ENCODE data around the gene C1orf21. TPM values are rescaled to one million over a fixed set of nuclear protein-coding genes. Genes with fewer than 3 reads are reported as not detected.

The C1orf21 gene
- total RNA-seq, 1 donor from 2014 or later, result 3.3 TPM

DNA sequence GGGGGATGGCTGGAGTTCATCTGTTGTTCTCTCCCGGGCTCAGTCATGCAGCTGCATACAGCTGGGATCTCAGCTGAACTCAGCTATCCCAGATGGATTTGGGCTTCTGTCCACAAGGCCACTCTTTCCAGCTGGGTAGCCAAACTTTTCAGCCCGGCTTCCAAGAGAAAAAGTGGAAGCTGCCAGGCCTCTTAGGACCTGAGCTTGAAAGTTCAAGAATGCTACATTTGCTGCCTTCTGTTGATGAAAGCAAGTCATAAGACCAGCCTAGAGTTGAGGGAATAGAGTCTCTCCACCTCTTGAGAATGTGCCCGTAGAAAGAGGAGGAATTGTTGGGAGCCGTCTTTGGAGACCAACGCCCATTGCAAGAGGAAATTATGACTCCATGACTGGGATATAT lies 95.3 kb downstream of the C1orf21 start:
- intact Hi-C loops (cut with micrococcal nuclease), result no loop called here

DNA sequence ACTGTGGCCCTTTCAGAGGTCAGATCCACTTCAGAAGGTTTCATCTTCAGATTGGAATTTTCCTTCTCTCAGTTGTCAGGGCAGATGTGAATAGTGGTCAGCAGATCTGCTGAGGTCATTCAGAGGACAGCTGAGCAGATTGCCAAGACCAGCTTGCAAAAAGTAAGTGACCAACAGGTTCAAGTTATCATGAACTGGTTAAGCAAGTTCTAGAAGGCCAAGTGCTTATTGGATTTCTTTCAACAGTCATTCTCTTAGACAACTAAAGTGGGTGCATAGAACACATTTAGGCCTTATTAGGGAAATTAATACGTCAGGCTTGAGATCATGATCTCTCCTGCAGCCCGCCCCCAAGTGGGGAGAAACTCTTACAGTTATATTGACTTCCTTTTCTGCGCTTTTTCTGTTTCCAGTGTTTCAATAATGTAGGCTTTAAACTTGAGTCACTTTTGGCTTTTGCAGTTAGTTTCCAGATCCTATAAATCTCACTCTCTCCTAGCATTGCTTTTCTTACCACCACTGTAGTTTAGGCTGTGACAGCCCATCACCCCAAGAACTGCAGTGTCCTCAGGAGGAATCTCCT lies 96.4 kb downstream of the C1orf21 start:
- intact Hi-C loops (cut with micrococcal nuclease), result no loop called here

DNA sequence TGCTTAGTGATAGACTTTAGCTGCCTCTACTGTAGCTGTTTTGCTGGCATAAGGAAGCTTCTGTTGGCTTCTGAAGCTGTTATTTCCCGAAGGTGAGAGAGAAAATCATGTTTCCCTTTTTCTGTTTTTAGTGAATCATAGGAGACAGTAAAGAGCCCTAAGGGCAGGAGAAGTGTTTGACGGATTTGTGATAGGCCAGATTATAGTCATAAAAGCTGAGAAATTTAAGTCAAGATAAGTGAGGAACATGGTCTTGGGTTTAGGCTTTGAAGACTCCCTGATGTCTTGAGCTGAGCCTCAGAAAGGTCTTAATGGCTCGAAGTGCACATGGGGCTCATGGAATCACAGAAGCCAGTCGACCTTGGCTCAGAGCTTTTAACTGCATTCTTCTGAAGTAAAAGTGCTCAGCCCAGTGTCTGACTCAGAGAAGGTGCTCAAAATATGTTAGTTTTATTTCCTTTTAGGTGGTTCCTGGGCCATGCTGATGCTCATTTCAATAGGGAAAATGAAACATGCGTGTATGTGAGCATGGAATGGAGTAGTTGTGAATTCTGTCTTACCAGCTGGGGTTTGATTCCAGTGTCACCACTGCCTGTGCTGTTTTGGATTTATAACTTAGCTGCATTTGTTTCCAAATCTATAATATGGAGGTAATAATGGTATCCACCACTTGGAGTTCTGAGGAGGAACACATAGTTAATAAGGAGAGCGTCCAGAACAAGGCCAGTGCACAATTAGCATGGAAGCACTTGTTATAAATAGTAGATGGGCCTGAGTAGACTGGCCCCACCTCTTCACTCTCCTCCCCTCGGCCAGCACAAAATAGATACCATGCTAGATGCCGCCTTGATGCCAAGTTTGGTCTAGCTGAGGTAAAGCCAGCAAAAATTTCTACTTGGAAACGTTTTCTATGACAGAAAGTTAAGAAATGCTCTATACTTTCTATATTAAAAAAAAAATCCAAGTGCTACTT lies 99.2 kb downstream of the C1orf21 start:
- intact Hi-C loops (cut with micrococcal nuclease), result no loop called here

DNA sequence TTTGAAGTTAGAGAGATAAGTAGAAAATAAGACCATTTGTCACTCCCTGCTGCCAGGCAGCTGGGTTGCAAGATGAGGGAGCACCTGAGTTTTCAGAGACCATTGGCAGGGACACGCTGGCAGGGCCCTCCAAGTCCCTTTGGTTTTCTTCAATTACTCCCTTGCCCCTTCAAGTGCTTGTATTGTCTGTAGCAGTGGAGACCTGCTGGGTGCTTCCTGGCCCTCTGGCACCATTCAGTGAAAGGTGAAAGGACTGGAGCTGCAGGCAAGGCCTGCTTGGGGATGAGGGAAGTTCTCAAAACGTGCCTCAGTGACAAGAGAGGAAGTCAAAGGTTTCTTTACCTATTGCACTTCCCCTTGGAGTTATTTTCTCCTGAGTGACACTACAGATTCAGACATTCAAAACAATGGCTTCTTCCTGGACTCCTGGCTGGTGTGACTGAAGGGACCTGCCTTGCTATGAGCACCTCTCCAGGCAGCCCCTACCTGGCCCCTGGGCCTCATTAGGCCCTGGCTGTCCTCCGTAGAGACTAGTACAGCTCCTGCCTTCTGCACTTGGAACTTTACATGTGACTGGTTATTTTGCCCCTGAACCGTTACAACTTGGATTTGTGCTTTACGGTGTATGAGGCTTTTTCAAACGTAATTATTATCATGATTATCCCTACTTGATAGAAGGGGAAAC lies 100.1 kb downstream of the C1orf21 start:
- intact Hi-C loops (cut with micrococcal nuclease), result no loop called here

DNA sequence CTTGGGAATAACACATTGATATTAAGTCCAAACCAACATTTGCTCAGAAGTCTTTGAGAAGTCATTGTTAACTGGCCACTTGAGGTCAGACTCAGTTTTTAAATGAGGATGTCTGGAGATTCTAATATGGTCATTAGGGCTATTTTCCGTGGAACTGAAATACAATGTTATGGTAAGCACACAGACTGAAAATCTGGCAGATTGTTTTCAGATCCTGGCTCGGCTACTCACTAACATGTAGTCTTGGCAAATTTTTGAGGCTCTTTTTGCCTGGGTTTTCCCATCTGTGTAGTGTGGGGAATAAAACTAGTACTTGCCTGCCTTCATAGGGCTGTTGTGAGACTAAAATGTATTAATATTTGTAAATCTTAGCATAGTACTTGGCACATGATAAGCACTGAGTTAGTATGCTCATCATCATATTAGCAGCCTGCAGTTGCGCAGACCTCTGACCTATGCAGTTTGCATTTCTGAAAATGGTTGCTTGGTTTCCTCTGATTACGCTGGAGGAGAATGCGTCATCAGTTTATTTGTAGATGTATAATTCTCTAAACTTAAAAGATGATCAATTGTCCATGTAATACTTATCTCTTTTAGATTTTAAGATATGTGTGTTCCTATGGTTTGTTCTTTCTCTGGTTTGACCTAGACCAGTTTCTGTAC lies 100.8 kb downstream of the C1orf21 start:
- intact Hi-C loops (cut with micrococcal nuclease), result no loop called here

DNA sequence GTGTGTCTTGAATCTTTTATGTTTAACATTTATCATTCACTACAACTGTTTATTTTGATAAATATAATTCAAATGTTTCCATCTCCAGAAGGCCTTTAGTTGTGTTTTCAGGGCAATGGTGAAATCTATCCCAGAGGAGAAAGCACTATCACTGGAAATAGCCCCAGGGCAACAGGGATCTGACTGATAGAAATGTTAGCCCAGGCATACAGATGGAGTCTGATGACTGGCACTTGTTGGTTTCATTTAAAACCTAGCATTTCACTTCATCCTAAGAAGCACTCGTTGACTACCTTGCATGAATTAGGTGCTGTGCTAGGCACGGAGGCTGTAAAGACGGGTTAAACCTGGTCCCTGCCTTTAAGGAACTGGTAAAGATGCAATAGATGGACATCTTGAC lies 103.1 kb downstream of the C1orf21 start:
- intact Hi-C loops (cut with micrococcal nuclease), result loop anchor here (2.0 to 5.0 kb wide), 2 partner anchors 63 to 103 kb away; partner anchors contain the start of gene C1orf21

DNA sequence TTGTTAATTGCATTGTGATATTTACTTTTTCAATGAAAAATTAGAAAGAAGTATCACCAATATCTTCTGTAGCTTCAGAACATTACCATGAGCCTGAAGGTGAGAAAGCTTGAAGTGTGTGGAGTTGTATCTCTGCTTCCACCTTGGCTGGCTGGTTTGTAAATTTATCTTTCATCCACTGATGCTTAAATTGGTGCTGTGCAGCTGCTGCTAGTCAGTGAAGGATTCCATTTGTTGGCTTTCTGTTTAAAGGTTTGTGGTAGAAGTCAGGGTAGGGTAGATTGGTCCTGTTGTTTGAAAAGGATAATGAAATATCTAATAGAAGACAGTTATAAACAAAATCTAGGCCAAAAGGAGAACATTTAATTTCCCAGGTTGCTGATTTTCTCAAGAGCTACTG lies 105.7 kb downstream of the C1orf21 start:
- intact Hi-C loops (cut with micrococcal nuclease), result loop anchor here (5.0 kb wide), 1 partner anchor 65 kb away; no protein-coding TSS in a partner anchor

DNA sequence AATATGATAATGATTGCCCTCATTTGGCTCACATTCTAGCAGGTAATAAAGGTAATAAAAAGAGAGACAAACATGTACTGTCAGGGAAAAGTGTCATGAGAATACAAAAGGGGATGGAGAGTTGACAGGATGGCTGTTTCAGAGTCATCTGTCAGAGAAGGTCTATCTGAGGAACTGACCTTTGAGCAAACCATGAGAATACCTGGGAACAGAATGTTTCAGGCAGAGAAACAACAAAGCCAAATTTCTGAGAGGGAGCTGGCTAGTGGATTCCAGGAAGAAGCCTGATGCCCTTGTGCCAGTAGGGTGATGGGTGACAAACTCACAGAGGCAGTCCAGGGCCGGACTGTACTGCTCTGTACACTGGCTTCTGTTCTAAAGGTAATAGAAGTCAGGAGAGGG lies 107.2 kb downstream of the C1orf21 start:
- intact Hi-C loops (cut with micrococcal nuclease), result loop anchor here (5.0 kb wide), 1 partner anchor 67 kb away; no protein-coding TSS in a partner anchor

DNA sequence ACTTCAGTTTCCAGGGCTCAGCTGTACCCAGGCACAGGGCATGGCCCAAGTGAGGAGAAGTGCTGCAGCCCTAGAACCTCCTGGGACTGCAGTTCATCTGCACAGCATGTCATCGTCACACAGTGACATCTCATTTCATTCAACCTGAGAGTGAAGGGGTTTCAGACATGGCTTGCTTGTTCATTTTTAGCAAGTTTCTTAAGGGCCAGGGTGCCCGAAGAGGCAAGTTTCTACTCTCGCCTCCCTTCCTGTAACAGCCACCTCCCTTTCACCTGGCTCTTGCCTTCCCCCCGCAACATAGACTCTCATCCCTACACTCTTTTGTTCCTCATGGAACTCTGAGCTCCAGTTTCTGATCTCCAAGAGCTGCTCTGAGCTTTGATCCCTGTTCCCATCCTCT lies 108.1 kb downstream of the C1orf21 start:
- intact Hi-C loops (cut with micrococcal nuclease), result loop anchor here (5.0 kb wide), 1 partner anchor 68 kb away; no protein-coding TSS in a partner anchor

DNA sequence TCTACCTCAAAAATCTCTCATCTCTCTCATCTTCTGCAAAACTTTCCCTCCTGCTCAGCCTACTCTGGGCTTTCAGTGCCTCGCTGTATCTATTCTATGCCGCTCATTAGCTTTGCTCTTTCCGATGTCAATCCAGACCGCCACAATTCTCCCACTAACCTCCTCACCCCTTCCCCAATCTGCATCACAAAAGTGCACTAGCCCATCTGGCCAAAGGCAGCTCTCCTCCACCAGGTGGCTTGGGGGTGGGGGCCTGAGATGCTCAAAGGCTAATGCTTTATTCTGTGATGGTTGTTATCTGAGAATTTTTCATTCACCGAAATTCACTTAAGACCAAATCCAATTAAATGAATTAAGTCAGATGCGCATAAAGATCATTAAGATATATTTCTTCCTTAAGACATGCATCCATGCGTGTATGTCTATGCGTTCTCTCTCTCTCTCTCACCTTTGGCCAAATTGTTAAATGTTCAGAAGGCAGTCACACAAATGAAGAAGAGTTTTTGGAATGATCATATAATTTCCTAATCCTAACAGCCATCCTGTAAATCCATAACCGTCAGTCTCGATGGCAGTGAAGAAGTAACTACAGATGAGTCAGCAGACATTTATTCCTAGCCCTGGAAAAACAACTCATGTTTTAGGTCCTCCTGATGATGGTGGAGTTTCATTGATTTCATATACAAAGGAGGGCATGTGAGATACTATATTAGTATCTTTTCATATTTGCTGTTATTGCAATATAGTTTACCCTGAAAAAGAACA lies 111.3 kb downstream of the C1orf21 start:
- intact Hi-C loops (cut with micrococcal nuclease), result no loop called here

DNA sequence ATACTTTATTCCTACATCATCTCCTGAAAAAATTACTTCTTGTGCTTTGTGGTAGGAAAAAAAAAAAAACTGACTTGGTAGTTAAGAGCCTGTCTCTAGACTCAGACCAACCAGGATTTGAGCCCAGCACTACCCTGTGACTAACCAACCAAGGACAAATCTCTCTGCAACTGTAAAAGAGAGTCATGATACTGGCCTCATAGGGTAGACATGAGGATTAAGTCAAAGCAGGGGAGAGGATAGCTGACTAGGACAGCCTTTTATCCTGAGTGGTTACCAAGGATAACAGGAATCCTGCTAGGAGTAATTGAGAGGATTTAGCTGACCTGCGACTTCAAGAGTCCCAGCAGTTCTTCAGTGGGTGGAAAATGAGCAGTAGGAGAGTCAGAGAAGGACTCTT lies 112.8 kb downstream of the C1orf21 start:
- intact Hi-C loops (cut with micrococcal nuclease), result no loop called here

DNA sequence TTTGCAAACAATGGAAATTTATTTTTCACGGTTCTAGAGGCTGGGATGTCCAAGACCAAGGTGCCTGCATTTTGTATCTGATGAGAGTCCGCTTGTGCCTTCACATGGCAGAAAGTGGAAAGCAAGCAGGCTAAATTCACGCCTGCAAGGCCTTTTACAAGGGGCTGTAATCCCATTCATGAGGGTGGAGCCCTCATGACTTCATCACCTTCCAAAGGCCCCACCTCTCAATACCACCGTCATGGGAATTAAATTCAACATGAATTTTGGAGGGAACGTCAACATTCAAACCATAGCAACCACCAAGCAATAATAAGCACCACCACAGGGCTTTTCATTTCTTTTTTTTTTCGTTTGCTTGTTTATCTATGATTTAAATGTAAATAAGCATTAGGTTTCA lies 115.3 kb downstream of the C1orf21 start:
- intact Hi-C loops (cut with micrococcal nuclease), result no loop called here

DNA sequence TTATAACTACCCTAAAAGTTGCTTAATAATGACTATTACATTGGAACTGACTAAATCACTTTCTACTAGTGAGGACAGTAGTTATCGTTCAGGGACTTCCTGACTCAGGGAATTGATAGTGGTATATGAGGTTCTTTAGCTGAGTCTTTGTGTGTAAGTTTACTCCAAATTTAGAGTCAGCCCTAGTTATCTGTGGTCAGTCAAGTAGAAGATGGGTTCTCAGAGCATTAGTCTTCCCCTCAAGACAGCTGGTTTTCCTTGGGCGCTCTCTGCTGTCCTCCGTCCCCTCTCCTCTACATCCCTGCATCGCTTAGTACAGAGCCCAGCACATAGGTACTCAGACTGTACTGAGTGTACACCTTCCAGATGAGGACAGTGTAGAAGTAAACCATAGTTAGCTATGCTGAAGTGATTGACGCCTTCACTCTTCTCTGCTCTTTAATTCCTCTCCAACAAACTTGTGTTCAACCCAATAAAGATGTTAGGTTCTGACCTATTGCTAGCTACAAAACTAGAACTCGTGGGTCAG lies 116.5 kb downstream of the C1orf21 start:
- intact Hi-C loops (cut with micrococcal nuclease), result no loop called here

DNA sequence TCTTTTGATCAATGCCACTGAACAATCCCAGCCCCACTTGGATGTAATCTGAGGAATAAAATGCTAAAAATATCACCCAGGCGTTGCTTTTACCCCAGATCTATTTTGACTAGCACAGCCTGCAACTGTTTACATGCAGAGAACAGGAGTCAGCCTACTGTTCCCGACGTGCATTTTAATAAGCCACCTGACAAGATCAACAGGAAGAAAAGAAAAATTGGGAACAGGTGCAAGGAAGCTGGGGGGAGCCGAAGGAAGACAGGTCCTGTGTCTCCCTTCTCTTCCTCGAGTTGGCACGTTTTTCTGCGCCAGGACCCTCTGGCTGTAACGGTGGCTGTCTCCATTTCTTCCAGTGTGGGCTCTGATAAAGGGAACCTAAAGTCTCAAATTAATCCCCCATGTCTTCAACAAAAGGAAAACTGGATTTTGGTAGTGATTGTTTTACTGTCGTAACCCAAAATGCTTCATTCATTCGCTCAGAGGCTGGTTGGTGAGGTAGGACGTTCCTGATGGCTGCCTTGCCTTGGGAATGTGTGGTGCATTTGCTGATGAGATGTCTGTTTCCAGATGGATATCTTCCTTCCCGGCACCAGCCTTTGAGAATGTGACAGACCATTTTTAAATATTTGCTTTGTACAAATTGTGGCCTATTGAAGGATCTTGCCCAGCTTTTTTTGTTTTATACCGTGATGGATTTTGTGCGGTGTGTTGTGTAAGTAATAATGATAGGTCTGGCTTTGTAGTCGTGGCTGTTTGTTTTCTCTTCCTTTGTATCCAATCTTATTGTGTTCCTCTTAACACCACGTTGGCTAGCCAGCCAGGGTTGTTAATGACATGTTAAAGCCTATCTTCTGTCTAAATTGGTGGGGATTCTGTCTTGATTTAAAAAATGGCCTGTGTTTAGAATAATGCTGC lies 117.5 kb downstream of the C1orf21 start:
- intact Hi-C loops (cut with micrococcal nuclease), result no loop called here

DNA sequence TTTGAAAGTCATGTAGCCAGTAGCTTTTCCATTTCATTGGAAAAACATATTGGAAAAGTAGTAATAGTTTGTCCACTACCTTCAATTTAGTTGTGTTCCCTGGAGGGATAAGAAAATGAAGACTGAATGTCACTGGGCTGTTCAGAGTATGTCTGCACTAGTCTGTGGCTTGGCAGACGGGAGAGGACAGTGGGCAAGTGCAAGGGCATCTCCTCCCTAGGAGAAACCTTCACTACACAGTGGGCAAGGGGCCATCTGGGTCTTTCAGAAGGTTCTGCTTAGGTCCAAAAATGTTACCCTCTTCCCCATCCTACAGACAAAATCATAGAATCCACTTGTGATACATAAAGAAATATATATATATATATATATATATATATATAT lies 118.1 kb downstream of the C1orf21 start:
- intact Hi-C loops (cut with micrococcal nuclease), result no loop called here

DNA sequence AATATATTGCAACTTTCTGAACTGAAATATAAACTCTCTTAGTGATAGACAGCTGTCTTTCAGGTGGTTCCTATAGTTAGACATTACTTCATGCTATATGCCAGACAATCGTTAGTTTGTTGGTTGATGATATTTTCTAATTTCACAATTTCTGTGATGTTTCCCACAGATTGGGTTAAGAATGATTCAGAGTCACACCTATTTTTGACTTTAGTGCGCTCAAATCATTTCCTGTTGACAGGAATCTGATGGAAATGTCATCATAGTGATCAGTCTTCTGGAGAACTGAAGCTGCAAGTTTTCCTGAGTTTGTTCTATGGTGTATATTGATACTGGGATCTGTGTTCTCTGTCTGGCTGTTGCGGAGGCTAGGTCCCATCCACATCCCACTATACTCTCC lies 119.7 kb downstream of the C1orf21 start:
- intact Hi-C loops (cut with micrococcal nuclease), result no loop called here

DNA sequence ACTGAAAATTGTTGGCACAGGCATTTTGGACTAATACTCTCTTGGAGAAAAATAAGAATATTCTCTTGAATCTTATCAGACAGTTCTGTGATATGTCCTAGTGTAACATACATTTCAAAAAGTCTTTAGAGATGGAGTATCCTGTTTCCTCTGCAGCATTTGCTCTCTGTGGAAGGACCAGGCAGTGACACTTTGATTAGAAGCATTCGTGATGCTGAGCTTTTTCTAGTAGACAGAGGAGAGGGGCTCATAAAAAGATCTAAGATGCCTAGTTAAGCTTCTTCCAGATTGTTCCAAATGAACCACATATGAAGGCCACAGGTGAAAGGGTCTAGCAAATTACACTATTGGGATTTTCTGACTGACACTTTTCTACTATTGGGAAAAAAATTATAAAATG lies 120.3 kb downstream of the C1orf21 start:
- intact Hi-C loops (cut with micrococcal nuclease), result no loop called here

DNA sequence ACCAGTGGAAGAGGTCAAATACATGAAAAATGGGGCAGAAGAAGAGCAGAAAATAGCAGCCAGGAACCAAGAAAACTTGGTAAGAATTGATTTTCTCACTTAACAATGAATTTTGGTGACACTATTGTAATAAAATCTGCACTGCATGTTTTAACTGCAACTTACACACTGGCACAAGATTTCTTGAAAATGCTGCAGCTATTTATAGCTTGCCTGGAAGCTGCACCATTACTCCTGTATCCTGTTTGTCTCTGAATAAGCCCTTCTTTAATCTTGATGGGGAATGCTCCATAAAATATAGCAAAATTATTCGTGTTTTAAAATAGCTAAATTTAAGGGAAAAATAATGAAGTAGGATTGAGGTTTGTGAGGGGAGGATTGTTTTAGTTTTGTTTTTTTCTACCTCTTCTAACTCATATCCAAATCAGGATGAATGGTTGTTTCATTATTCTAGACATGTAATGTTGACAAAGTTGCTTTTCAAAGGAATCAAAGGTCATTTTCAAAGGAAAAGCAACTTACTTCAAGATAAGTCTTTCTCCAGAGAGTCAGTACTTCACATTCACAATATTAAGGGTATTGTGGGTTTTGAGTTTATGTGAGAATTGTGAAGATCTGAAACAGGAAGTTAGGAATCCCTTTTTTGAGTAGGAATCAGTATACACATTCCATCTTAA lies 120.9 kb downstream of the C1orf21 start:
- intact Hi-C loops (cut with micrococcal nuclease), result no loop called here

DNA sequence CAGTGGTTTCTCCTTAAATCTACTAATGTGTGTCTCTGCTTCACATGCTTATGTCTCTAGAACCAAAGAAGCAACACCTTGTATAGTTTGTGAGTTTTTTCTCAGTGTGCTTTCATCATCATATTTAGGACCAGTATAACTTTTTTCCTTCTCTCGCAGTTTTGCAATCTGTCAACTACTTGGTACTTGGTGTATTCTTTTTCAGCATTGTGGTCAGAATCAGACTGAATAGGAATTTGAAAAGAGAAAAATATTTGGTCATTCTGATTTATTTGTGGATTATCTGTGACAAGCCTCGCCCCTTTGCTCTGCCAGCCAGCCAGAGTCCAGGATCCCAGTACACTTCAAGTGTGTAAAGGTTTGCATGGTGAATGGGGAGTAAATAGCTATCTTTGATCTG lies 122.3 kb downstream of the C1orf21 start:
- intact Hi-C loops (cut with micrococcal nuclease), result no loop called here

Measured in T-helper 2 cell treated with Interferon-gamma antibody and Interleukin-4, amounts not matched to agents 100 ng/mL and 5 ng/mL, for 36 hours (primary cell).